Naive thymus-derived CD8-positive, alpha-beta T cell (primary cell): ENCODE results near the gene ERAS. TPM values are rescaled to one million over a fixed set of nuclear protein-coding genes. Genes with fewer than 3 reads are reported as not detected.

Source experiments
- ATAC-seq, 2 donors: fragments of 150-1000 bp; cut with Tn5 transposase in 1 of 2; sonication (Bioruptor Pico), chemical (Tn5 transposase) in 1 of 2; 1 replicate in 1 of 2; 2 replicates in 1 of 2; pipeline ENCODE4 v1.10.0; 2021; ENCODE audit warnings: mild to moderate bottlenecking in 2 of 2, moderate library complexity in 2 of 2
- POLR2A ChIA-PET: fragments of 350-600 bp; sonication (Branson Sonifier 250); formaldehyde crosslinking; loops from one replicate; lab custom pipeline; 2021; ENCODE audit warnings: antibody characterized with exemption; lab: Charles Lee
- DNase-seq, 10 donors: peaks; one replicate each; pipeline versions ENCODE4 v3.0.0 to v3.0.0-alpha.2; 2020 to 2022
- H3K27ac Mint-ChIP-seq, 10 donors: one replicate each; pipeline ENCODE4 v1.8.0; 2020 to 2022; ENCODE audit warnings: mild to moderate bottlenecking in 10 of 10, mixed read lengths in 10 of 10, moderate library complexity in 4 of 10, inconsistent platforms in 1 of 10
- H3K27me3 Mint-ChIP-seq, 5 donors: one replicate each; pipeline ENCODE4 v1.8.0; 2021 to 2022; ENCODE audit warnings: mixed read lengths in 5 of 5
- H3K36me3 Mint-ChIP-seq, 3 donors: one replicate each; pipeline ENCODE4 v1.8.0; 2020 to 2022; ENCODE audit warnings: mixed read lengths in 3 of 3, mild to moderate bottlenecking in 2 of 3, inconsistent platforms in 1 of 3
- H3K4me1 Mint-ChIP-seq, 4 donors: one replicate each; pipeline ENCODE4 v1.8.0; 2021 to 2022; ENCODE audit warnings: mixed read lengths in 4 of 4
- H3K4me3 Mint-ChIP-seq, 10 donors: one replicate each; pipeline ENCODE4 v1.8.0; 2020 to 2022; ENCODE audit warnings: mild to moderate bottlenecking in 10 of 10, mixed read lengths in 10 of 10, moderate library complexity in 6 of 10, inconsistent platforms in 1 of 10
- H3K9me3 Mint-ChIP-seq, 9 donors: one replicate each; pipeline ENCODE4 v1.8.0; 2020 to 2022; ENCODE audit warnings: mixed read lengths in 9 of 9, mild to moderate bottlenecking in 3 of 9, inconsistent platforms in 1 of 9, moderate library complexity in 1 of 9
- polyA plus RNA-seq, 3 donors: library from polyadenylated mRNA; unstranded; fragments of 300-500 nt; fragmentation: Illumina TruSeq; gene quantifications; one replicate each; pipeline ENCODE4 v1.2.3, GENCODE V29; 2021
- total RNA-seq, 8 experiments: library from RNA in 2 of 8; stranded (reverse) in 2 of 8; gene quantifications; one replicate each; pipeline ENCODE4 v1.2.3 and lab custom pipeline; 2021 to 2026

Gene ERAS
- total and polyA plus RNA-seq, 5 experiments from 2014 or later, result not detected

GRCh38 chrX:48824066-48824465 lies 2.2 kb upstream of the ERAS start:
- H3K4me3 Mint-ChIP-seq, result no peak overlapping the region
- no peak overlapping the region for H3K27ac Mint-ChIP-seq
- peaks cover 0 to 3% (median 0%) of the 10 kb centered on the region in 9 donors for H3K9me3 Mint-ChIP-seq
- H3K4me1 Mint-ChIP-seq, result peaks cover 5 to 11% (median 7%) of the 10 kb centered on the region in 4 donors
- H3K27me3 Mint-ChIP-seq, result peaks cover 5 to 17% (median 9%) of the 10 kb centered on the region in 5 donors
- peaks cover 0 to 27% (median 2%) of the 10 kb centered on the region in 3 donors for H3K36me3 Mint-ChIP-seq
- DNase-seq, result no peak
- POLR2A ChIA-PET, result no interaction called here
- ATAC-seq, result no peak

GRCh38 chrX:48826876-48827653 lies 752 bp downstream of the ERAS start:
- peaks cover 0 to 22% (median under 1%) of the 10 kb centered on the region in 3 donors for H3K36me3 Mint-ChIP-seq
- H3K9me3 Mint-ChIP-seq, result peaks cover 0 to 3% (median 0%) of the 10 kb centered on the region in 9 donors
- peaks cover 4 to 9% (median 7%) of the 10 kb centered on the region in 4 donors for H3K4me1 Mint-ChIP-seq
- H3K27me3 Mint-ChIP-seq, result peaks cover 5 to 20% (median 17%) of the 10 kb centered on the region in 5 donors
- peak overlapping the region; percentile 44 to 86 (median 64) for H3K4me3 Mint-ChIP-seq
- ATAC-seq (peak; percentile 20 to 44), DNase-seq (peak in 1 of 10 donors; percentile 10)
- POLR2A ChIA-PET, result interaction anchor here (0.6 to 1.3 kb wide), 4 partner anchors 84 to 179 kb away, joined by 3 to 12 read pairs (median 4); no protein-coding TSS in a partner anchor
- peak overlapping the region in 1 of 10 donors; percentile 71 for H3K27ac Mint-ChIP-seq

GRCh38 chrX:48827654-48827968 lies 1.3 kb downstream of the ERAS start:
- H3K4me1 Mint-ChIP-seq, result peaks cover 4 to 9% (median 8%) of the 10 kb centered on the region in 4 donors
- H3K4me3 Mint-ChIP-seq, result peak overlapping the region; percentile 44 to 86 (median 64)
- H3K27ac Mint-ChIP-seq, result no peak overlapping the region
- H3K27me3 Mint-ChIP-seq, result peaks cover 5 to 21% (median 19%) of the 10 kb centered on the region in 5 donors
- POLR2A ChIA-PET, result interaction anchor here (0.9 to 1.3 kb wide), 2 partner anchors 90 to 179 kb away, joined by 3 to 4 read pairs; no protein-coding TSS in a partner anchor
- peaks cover 0 to 3% (median 0%) of the 10 kb centered on the region in 9 donors for H3K9me3 Mint-ChIP-seq
- DNase-seq (no peak), ATAC-seq (no peak)
- peaks cover 0 to 20% (median 0%) of the 10 kb centered on the region in 3 donors for H3K36me3 Mint-ChIP-seq

GRCh38 chrX:48829016-48829735 lies 2.9 kb downstream of the ERAS start:
- POLR2A ChIA-PET, result no interaction called here

GRCh38 chrX:48831136-48831908 lies 5.0 kb downstream of the ERAS start:
- DNase-seq (no peak), ATAC-seq (no peak)
- Mint-ChIP-seq H3K4me1 (peaks cover 12 to 24% (median 24%) of the 10 kb centered on the region in 4 donors), H3K9me3 (peaks cover 0 to 3% (median 0%) of the 10 kb centered on the region in 9 donors), H3K27me3 (peaks cover 5 to 33% (median 19%) of the 10 kb centered on the region in 5 donors), H3K27ac (no peak overlapping the region), H3K36me3 (peaks cover 0 to 10% (median 0%) of the 10 kb centered on the region in 3 donors), H3K4me3 (peak overlapping the region in 2 of 10 donors; percentile 25 to 31)
- POLR2A ChIA-PET, result no interaction called here

More at GRCh38 chrX:48829016-48829735, 2.9 kb downstream of the ERAS start:
- Mint-ChIP-seq H3K4me3 (no peak overlapping the region), H3K9me3 (peaks cover 0 to 3% (median 0%) of the 10 kb centered on the region in 9 donors), H3K27ac (no peak overlapping the region), H3K36me3 (peaks cover 0 to 12% (median 0%) of the 10 kb centered on the region in 3 donors), H3K4me1 (peaks cover 5 to 17% (median 14%) of the 10 kb centered on the region in 4 donors), H3K27me3 (peaks cover 5 to 28% (median 19%) of the 10 kb centered on the region in 5 donors)
- DNase-seq (no peak), ATAC-seq (no peak)

GRCh38 chrX:48831909-48832291 lies 5.6 kb downstream of the ERAS start:
- DNase-seq, result no peak
- ATAC-seq, result no peak
- Mint-ChIP-seq H3K4me1 (peaks cover 14 to 26% (median 25%) of the 10 kb centered on the region in 4 donors), H3K27ac (no peak overlapping the region), H3K4me3 (no peak overlapping the region), H3K9me3 (peaks cover 0 to 3% (median 0%) of the 10 kb centered on the region in 9 donors), H3K27me3 (peaks cover 5 to 36% (median 19%) of the 10 kb centered on the region in 5 donors), H3K36me3 (peaks cover 0 to 10% (median 0%) of the 10 kb centered on the region in 3 donors)
- POLR2A ChIA-PET, result no interaction called here

- POLR2A ChIA-PET, result no interaction called here
- no peak for DNase-seq
- peaks cover 0 to 27% (median 10%) of the 10 kb centered on the region in 5 donors for H3K27me3 Mint-ChIP-seq
- peak overlapping the region in 1 of 10 donors; percentile 29 for H3K27ac Mint-ChIP-seq
- H3K9me3 Mint-ChIP-seq, result no peaks in the 10 kb centered on the region
- H3K36me3 Mint-ChIP-seq, result peaks cover 0 to 4% (median 0%) of the 10 kb centered on the region in 3 donors
- peak overlapping the region in 8 of 10 donors; percentile 53 to 91 (median 88) for H3K4me3 Mint-ChIP-seq
- H3K4me1 Mint-ChIP-seq, result peaks cover 9 to 21% (median 19%) of the 10 kb centered on the region in 4 donors
- no peak for ATAC-seq
Observed at GRCh38 chrX:48833542-48834138, 7.3 kb downstream of the ERAS start.

- DNase-seq, result no peak
- Mint-ChIP-seq H3K4me3 (peak overlapping the region; percentile 81 to 91 (median 88)), H3K27ac (peak overlapping the region in 9 of 10 donors; percentile 24 to 96 (median 68)), H3K4me1 (peaks cover 9 to 21% (median 19%) of the 10 kb centered on the region in 4 donors), H3K36me3 (peaks cover 0 to 4% (median 0%) of the 10 kb centered on the region in 3 donors), H3K9me3 (no peaks in the 10 kb centered on the region), H3K27me3 (peaks cover 0 to 26% (median 9%) of the 10 kb centered on the region in 5 donors)
- peak; percentile 24 to 39 for ATAC-seq
- POLR2A ChIA-PET, result no interaction called here
Observed at GRCh38 chrX:48834383-48834709, 8.0 kb downstream of the ERAS start.

GRCh38 chrX:48835524-48836329 lies 9.4 kb downstream of the ERAS start, which contains the start of gene PCSK1N:
PCSK1N (minus strand) TSS chrX:48835610; CDS start chrX:48835532, 78 bp downstream.
- Mint-ChIP-seq H3K9me3 (no peaks in the 10 kb centered on the region), H3K36me3 (peaks cover 0 to 1% (median 0%) of the 10 kb centered on the region in 3 donors), H3K4me1 (peaks cover 9 to 21% (median 19%) of the 10 kb centered on the region in 4 donors), H3K27ac (peak within 1 kb of the TSS; percentile 26 to 96 (median 78)), H3K4me3 (peak within 1 kb of the TSS; percentile 81 to 91 (median 88)), H3K27me3 (peaks cover 0 to 19% (median 3%) of the 10 kb centered on the region in 5 donors)
- ATAC-seq (peak; percentile 63 to 66), DNase-seq (peak in 9 of 10 donors; percentile 26 to 84 (median 60))
- POLR2A ChIA-PET, result interaction anchor here (1.3 to 1.5 kb wide), 2 partner anchors 62 to 98 kb away, joined by 3 read pairs; partner anchors contain the start of genes PQBP1 and TIMM17B

GRCh38 chrX:48839686-48840085 lies 13.4 kb downstream of the ERAS start:
- DNase-seq (no peak), ATAC-seq (no peak)
- H3K36me3 Mint-ChIP-seq, result no peaks in the 10 kb centered on the region
- peaks cover 0 to 6% (median 3%) of the 10 kb centered on the region in 5 donors for H3K27me3 Mint-ChIP-seq
- no peak overlapping the region for H3K27ac Mint-ChIP-seq
- POLR2A ChIA-PET, result no interaction called here
- no peak overlapping the region for H3K4me3 Mint-ChIP-seq
- peaks cover 3 to 10% (median 6%) of the 10 kb centered on the region in 4 donors for H3K4me1 Mint-ChIP-seq
- peaks cover 0 to 1% (median 0%) of the 10 kb centered on the region in 9 donors for H3K9me3 Mint-ChIP-seq
